Caco-2 (cell line): ENCODE data around the gene KPNA1. TPM values are rescaled to one million over a fixed set of nuclear protein-coding genes. Genes with fewer than 3 reads are reported as not detected.

Experiments
- BruUV-seq: library from RNA; stranded (reverse); fragments of 400-500 nt; replicated peaks from 2 replicates; lab custom pipeline; 2021; lab: Mats Ljungman, UMichigan
- CTCF ChIA-PET: fragments of 300-600 bp; sonication (Branson Sonifier 250); formaldehyde crosslinking; loops from one replicate; lab custom pipeline; 2022; ENCODE audit warnings: antibody characterized with exemption; lab: Charles Lee
- POLR2A ChIA-PET: fragments of 300-600 bp; sonication (Branson Sonifier 250); formaldehyde crosslinking; loops from one replicate; lab custom pipeline; 2022; ENCODE audit warnings: antibody characterized with exemption; lab: Charles Lee
- DNase-seq, 2 experiments: peaks; one replicate each; pipeline versions ENCODE4 v3.0.0 to v3.0.0-alpha.2; 2020 to 2022
- H3K27me3 ChIP-seq: replicated peaks from 2 replicates; pipeline ENCODE4 v1.6.0; 2011; ENCODE audit warnings: low read length; ENCODE audit not compliant: control insufficient read depth, insufficient read depth
- H3K36me3 ChIP-seq: 2 replicates; pipeline ENCODE4 v1.5.1; 2011; ENCODE audit warnings: low read length; ENCODE audit not compliant: control insufficient read depth, insufficient read depth
- H3K4me1 ChIP-seq: fragments of 250-450 bp; sonication (Bioruptor Pico); 2 replicates; pipeline ENCODE4 v1.5.1; 2020; ENCODE audit warnings: mild to moderate bottlenecking
- H3K4me3 ChIP-seq: 2 replicates; pipeline ENCODE4 v1.5.1; 2011; ENCODE audit warnings: low read depth, mild to moderate bottlenecking, control low read depth, low read length
- H3K9me3 ChIP-seq: fragments of 250-450 bp; sonication (Bioruptor Pico); 2 replicates; pipeline ENCODE4 v1.5.1; 2020; ENCODE audit warnings: mild to moderate bottlenecking, moderate library complexity
- H3K27ac Mint-ChIP-seq: one replicate; pipeline ENCODE4 v1.8.0; 2022; ENCODE audit warnings: mixed read lengths; ENCODE audit not compliant: unreplicated experiment
- H3K27me3 Mint-ChIP-seq: one replicate; pipeline ENCODE4 v1.8.0; 2022; ENCODE audit warnings: mixed read lengths; ENCODE audit not compliant: insufficient read depth, unreplicated experiment
- H3K36me3 Mint-ChIP-seq: one replicate; pipeline ENCODE4 v1.8.0; 2022; ENCODE audit warnings: mild to moderate bottlenecking, mixed read lengths; ENCODE audit not compliant: insufficient read depth, unreplicated experiment
- H3K4me1 Mint-ChIP-seq: one replicate; pipeline ENCODE4 v1.8.0; 2022; ENCODE audit warnings: low read depth, mixed read lengths; ENCODE audit not compliant: unreplicated experiment
- H3K4me3 Mint-ChIP-seq: one replicate; pipeline ENCODE4 v1.8.0; 2022; ENCODE audit warnings: mild to moderate bottlenecking, moderate library complexity, mixed read lengths; ENCODE audit not compliant: unreplicated experiment
- H3K9me3 Mint-ChIP-seq: one replicate; pipeline ENCODE4 v1.8.0; 2022; ENCODE audit warnings: mixed read lengths; ENCODE audit not compliant: unreplicated experiment
- CTCF ChIP-seq, 2 experiments: fragments of 200-600 bp in 1 of 2; IDR thresholded peaks; 1 replicate in 1 of 2; 2 replicates in 1 of 2; pipeline versions ENCODE4 v1.5.1 to v1.8.0; 2011 to 2022; ENCODE audit warnings: antibody characterized with exemption in 1 of 2, control low read depth in 1 of 2, inconsistent platforms in 1 of 2, low read depth in 1 of 2, low read length in 1 of 2, mild to moderate bottlenecking in 1 of 2, moderate library complexity in 1 of 2; ENCODE audit not compliant: insufficient read depth in 1 of 2, severe bottlenecking in 1 of 2, unreplicated experiment in 1 of 2
- intact Hi-C: fragments of 100-400 bp; cut with micrococcal nuclease; formaldehyde crosslinking; loops from one replicate; pipeline ENCODE4 v1.10.0; 2022; ENCODE audit not compliant: unreplicated experiment
- total RNA-seq: library from RNA; stranded (reverse); gene quantifications from 2 replicates; pipeline ENCODE4 v1.2.3, GENCODE V29; 2022

The KPNA1 gene
- total RNA-seq, 1 experiment from 2014 or later: 82.0 TPM

GRCh38 chr3:122515870-122516269 is 1.1 kb upstream of the KPNA1 start:
- Histone ChIP-seq H3K36me3 (no peaks in the 10 kb centered on the region), H3K9me3 (no peaks in the 10 kb centered on the region), H3K4me1 (peaks cover 16% of the 10 kb centered on the region), H3K27me3 (no peaks in the 10 kb centered on the region), H3K4me3 (no peak overlapping the region)
- no peak for TF ChIP-seq CTCF (IDR thresholded peaks at IDR 0.05; ENCODE audit: insufficient read depth in 1 of 2, low read depth in 1 of 2, low read length in 1 of 2, severe bottlenecking in 1 of 2, unreplicated experiment in 1 of 2)
- H3K4me3 Mint-ChIP-seq: no peak overlapping the region
- H3K36me3 Mint-ChIP-seq: peaks cover 6% of the 10 kb centered on the region
- POLR2A ChIA-PET: no interaction called here
- H3K27me3 Mint-ChIP-seq: no peaks in the 10 kb centered on the region
- intact Hi-C loops: no loop called here
- DNase-seq: no peak
- BruUV-seq: no TSS peak
- H3K27ac Mint-ChIP-seq: no peak overlapping the region
- H3K9me3 Mint-ChIP-seq: no peaks in the 10 kb centered on the region
- peaks cover 21% of the 10 kb centered on the region for H3K4me1 Mint-ChIP-seq
- CTCF ChIA-PET: interaction anchor here (0.6 kb wide), 1 partner anchor 23 kb away, joined by 3 read pairs; no protein-coding TSS in a partner anchor

- TF ChIP-seq CTCF (IDR thresholded peaks at IDR 0.05; ENCODE audit: insufficient read depth in 1 of 2, low read depth in 1 of 2, low read length in 1 of 2, severe bottlenecking in 1 of 2, unreplicated experiment in 1 of 2): no peak
- Mint-ChIP-seq H3K9me3 (no peaks in the 10 kb centered on the region), H3K4me1 (peaks cover 24% of the 10 kb centered on the region), H3K27me3 (no peaks in the 10 kb centered on the region), H3K27ac (peak overlapping the region; percentile 71), H3K36me3 (peaks cover 6% of the 10 kb centered on the region), H3K4me3 (peak overlapping the region; percentile 84)
- H3K4me3 ChIP-seq: peak overlapping the region; percentile 96
- ChIA-PET CTCF (no interaction called here), POLR2A (interaction anchor here (0.7 to 1.0 kb wide), 3 partner anchors 25 to 164 kb away, joined by 3 read pairs; partner anchors contain the start of gene FAM162A)
- H3K9me3 ChIP-seq: no peaks in the 10 kb centered on the region
- no peak for DNase-seq
- BruUV-seq: no TSS peak
- no peaks in the 10 kb centered on the region for H3K36me3 ChIP-seq
- H3K4me1 ChIP-seq: peaks cover 18% of the 10 kb centered on the region
- H3K27me3 ChIP-seq: no peaks in the 10 kb centered on the region
- intact Hi-C loops: no loop called here
These were observed 305 bp upstream of the KPNA1 start for GRCh38 chr3:122515020-122515468.

GRCh38 chr3:122513386-122514122 is 1.2 kb downstream of the KPNA1 start:
- peak overlapping the region; percentile 96 for H3K4me3 ChIP-seq
- DNase-seq: no peak
- H3K4me1 Mint-ChIP-seq: peaks cover 24% of the 10 kb centered on the region
- H3K9me3 Mint-ChIP-seq: no peaks in the 10 kb centered on the region
- ChIA-PET CTCF (interaction anchor here (0.9 kb wide), 1 partner anchor 121 kb away, joined by 3 read pairs; no protein-coding TSS in a partner anchor), POLR2A (interaction anchor here (0.7 to 1.0 kb wide), 2 partner anchors 97 to 166 kb away, joined by 3 to 8 read pairs; partner anchors contain the start of gene WDR5B)
- H3K27me3 Mint-ChIP-seq: no peaks in the 10 kb centered on the region
- H3K36me3 Mint-ChIP-seq: peaks cover 6% of the 10 kb centered on the region
- peak overlapping the region; percentile 84 for H3K4me3 Mint-ChIP-seq
- H3K27me3 ChIP-seq: no peaks in the 10 kb centered on the region
- peak overlapping the region; percentile 71 for H3K27ac Mint-ChIP-seq
- BruUV-seq: TSS peak; percentile 33
- TF ChIP-seq CTCF (IDR thresholded peaks at IDR 0.05; ENCODE audit: insufficient read depth in 1 of 2, low read depth in 1 of 2, low read length in 1 of 2, severe bottlenecking in 1 of 2, unreplicated experiment in 1 of 2): no peak
- H3K9me3 ChIP-seq: no peaks in the 10 kb centered on the region
- H3K36me3 ChIP-seq: no peaks in the 10 kb centered on the region
- intact Hi-C loops: loop anchor here (5.0 kb wide), 1 partner anchor 46 kb away; no protein-coding TSS in a partner anchor
- H3K4me1 ChIP-seq: peaks cover 18% of the 10 kb centered on the region
